Activated T-helper 2 cell treated with anti-CD3 and anti-CD28 coated beads, Interferon-gamma antibody, Interleukin-2, Interleukin-4, amounts not matched to agents 10 μg/mL and 5 μg/mL and 100 μg/mL, durations not matched to agents 14 hours and 24 hours and 36 hours (primary cell): ENCODE measurements around the gene COX15. TPM values are rescaled to one million over a fixed set of nuclear protein-coding genes. Genes with fewer than 3 reads are reported as not detected.
A peak's percentile ranks its signal among the peaks of the same experiment; 100 is the strongest.

Experiments
- DNase-seq: peaks from one replicate; pipeline ENCODE4 v3.0.0; 2021; ENCODE audit warnings: low spot score
- H3K27ac Mint-ChIP-seq: one replicate; pipeline ENCODE4 v1.8.0; 2021; ENCODE audit warnings: mixed read lengths
- H3K27me3 Mint-ChIP-seq: one replicate; pipeline ENCODE4 v1.8.0; 2021; ENCODE audit warnings: low read depth, mixed read lengths
- H3K36me3 Mint-ChIP-seq: one replicate; pipeline ENCODE4 v1.8.0; 2021; ENCODE audit warnings: low read depth, mixed read lengths
- H3K4me1 Mint-ChIP-seq: one replicate; pipeline ENCODE4 v1.8.0; 2021; ENCODE audit warnings: low read depth, mixed read lengths
- H3K4me3 Mint-ChIP-seq: one replicate; pipeline ENCODE4 v1.8.0; 2021; ENCODE audit warnings: low read depth, mild to moderate bottlenecking, moderate library complexity, mixed read lengths
- H3K9me3 Mint-ChIP-seq: one replicate; pipeline ENCODE4 v1.8.0; 2021; ENCODE audit warnings: mixed read lengths
- intact Hi-C: fragments of 100-400 bp; cut with micrococcal nuclease; formaldehyde crosslinking; loops from one replicate; pipeline ENCODE4 v1.15.1; 2023
- total RNA-seq: library from RNA; stranded (reverse); gene quantifications from 2 replicates; pipeline ENCODE4 v1.2.3, GENCODE V29; 2022

The COX15 gene
- total RNA-seq, 1 donor from 2014 or later: 33.9 TPM

GRCh38 chr10:99731306-99732032 lies 458 bp downstream of the COX15 start:
- Mint-ChIP-seq H3K27me3 (no peaks in the 10 kb centered on the region), H3K4me3 (peak overlapping the region; percentile 99), H3K36me3 (peaks cover 41% of the 10 kb centered on the region), H3K27ac (peak overlapping the region; percentile 99), H3K9me3 (no peaks in the 10 kb centered on the region), H3K4me1 (peaks cover 24% of the 10 kb centered on the region)
- no peak for DNase-seq
- intact Hi-C loops: loop anchor here (1.0 to 10.0 kb wide), 6 partner anchors 72 to 1181 kb away; partner anchors contain the start of genes DNMBP, ENTPD7, GOT1 and SEC31B

- Mint-ChIP-seq H3K4me1 (peaks cover 20% of the 10 kb centered on the region), H3K9me3 (no peaks in the 10 kb centered on the region), H3K4me3 (no peak overlapping the region), H3K36me3 (peaks cover 43% of the 10 kb centered on the region), H3K27ac (no peak overlapping the region), H3K27me3 (no peaks in the 10 kb centered on the region)
- intact Hi-C loops: loop anchor here (5.0 to 10.0 kb wide), 3 partner anchors 277 to 1182 kb away; partner anchors contain the start of genes DNMBP, SEC31B and SLF2
- no peak for DNase-seq
Observed at GRCh38 chr10:99730026-99730425, 1.9 kb downstream of the COX15 start.

- Mint-ChIP-seq H3K4me1 (no peaks in the 10 kb centered on the region), H3K4me3 (no peak overlapping the region), H3K27ac (no peak overlapping the region), H3K27me3 (no peaks in the 10 kb centered on the region), H3K36me3 (peaks cover 74% of the 10 kb centered on the region), H3K9me3 (no peaks in the 10 kb centered on the region)
- no peak for DNase-seq
- intact Hi-C loops: no loop called here
Observed at GRCh38 chr10:99720387-99720786, 11.5 kb downstream of the COX15 start.

- intact Hi-C loops: loop anchor here (5.0 kb wide), 1 partner anchor 97 kb away; no protein-coding TSS in a partner anchor
- no peak overlapping the region for H3K4me3 Mint-ChIP-seq
- no peak overlapping the region for H3K27ac Mint-ChIP-seq
- DNase-seq: no peak
- H3K36me3 Mint-ChIP-seq: peaks cover 53% of the 10 kb centered on the region
- H3K9me3 Mint-ChIP-seq: no peaks in the 10 kb centered on the region
- peaks cover 12% of the 10 kb centered on the region for H3K4me1 Mint-ChIP-seq
- no peaks in the 10 kb centered on the region for H3K27me3 Mint-ChIP-seq
Observed at GRCh38 chr10:99714446-99714845, 17.5 kb downstream of the COX15 start.

- Mint-ChIP-seq H3K4me1 (peaks cover 12% of the 10 kb centered on the region), H3K27me3 (no peaks in the 10 kb centered on the region), H3K4me3 (no peak overlapping the region), H3K27ac (no peak overlapping the region), H3K36me3 (peaks cover 41% of the 10 kb centered on the region), H3K9me3 (no peaks in the 10 kb centered on the region)
- DNase-seq: peak; percentile 13
- intact Hi-C loops: loop anchor here (1.0 to 5.0 kb wide), 4 partner anchors 94 to 319 kb away; no protein-coding TSS in a partner anchor
Observed at GRCh38 chr10:99711129-99711719, 20.7 kb downstream of the COX15 start.

- no peak for DNase-seq
- intact Hi-C loops: loop anchor here (2.0 to 5.0 kb wide), 2 partner anchors 92 to 149 kb away; no protein-coding TSS in a partner anchor
- no peaks in the 10 kb centered on the region for H3K27me3 Mint-ChIP-seq
- H3K9me3 Mint-ChIP-seq: no peaks in the 10 kb centered on the region
- no peak overlapping the region for H3K4me3 Mint-ChIP-seq
- H3K27ac Mint-ChIP-seq: peak overlapping the region; percentile 64
- peaks cover 12% of the 10 kb centered on the region for H3K4me1 Mint-ChIP-seq
- peaks cover 35% of the 10 kb centered on the region for H3K36me3 Mint-ChIP-seq
Observed at GRCh38 chr10:99709480-99710229, 22.3 kb downstream of the COX15 start.

GRCh38 chr10:99708428-99709012 lies 23.4 kb downstream of the COX15 start:
- intact Hi-C loops: no loop called here
- no peak for DNase-seq
- H3K4me1 Mint-ChIP-seq: peaks cover 12% of the 10 kb centered on the region
- H3K27ac Mint-ChIP-seq: no peak overlapping the region
- H3K9me3 Mint-ChIP-seq: no peaks in the 10 kb centered on the region
- no peaks in the 10 kb centered on the region for H3K27me3 Mint-ChIP-seq
- H3K4me3 Mint-ChIP-seq: no peak overlapping the region
- H3K36me3 Mint-ChIP-seq: peaks cover 34% of the 10 kb centered on the region

GRCh38 chr10:99700649-99701048 lies 31.3 kb downstream of the COX15 start:
- Mint-ChIP-seq H3K27me3 (no peaks in the 10 kb centered on the region), H3K4me3 (no peak overlapping the region), H3K36me3 (peaks cover 56% of the 10 kb centered on the region), H3K4me1 (no peaks in the 10 kb centered on the region), H3K27ac (no peak overlapping the region), H3K9me3 (no peaks in the 10 kb centered on the region)
- intact Hi-C loops: no loop called here
- DNase-seq: no peak

- H3K27ac Mint-ChIP-seq: no peak overlapping the region
- H3K4me1 Mint-ChIP-seq: no peaks in the 10 kb centered on the region
- H3K36me3 Mint-ChIP-seq: peaks cover 44% of the 10 kb centered on the region
- H3K4me3 Mint-ChIP-seq: no peak overlapping the region
- H3K9me3 Mint-ChIP-seq: no peaks in the 10 kb centered on the region
- no peak for DNase-seq
- no peaks in the 10 kb centered on the region for H3K27me3 Mint-ChIP-seq
- intact Hi-C loops: no loop called here
Observed at GRCh38 chr10:99698504-99699080, 33.3 kb downstream of the COX15 start.

GRCh38 chr10:99695761-99696160 lies 36.2 kb downstream of the COX15 start:
- Mint-ChIP-seq H3K9me3 (no peaks in the 10 kb centered on the region), H3K4me1 (no peaks in the 10 kb centered on the region), H3K27me3 (no peaks in the 10 kb centered on the region), H3K36me3 (peaks cover 37% of the 10 kb centered on the region), H3K27ac (no peak overlapping the region), H3K4me3 (no peak overlapping the region)
- no peak for DNase-seq
- intact Hi-C loops: no loop called here

GRCh38 chr10:99693933-99694583 lies 37.9 kb downstream of the COX15 start:
- no peak overlapping the region for H3K4me3 Mint-ChIP-seq
- H3K27ac Mint-ChIP-seq: no peak overlapping the region
- intact Hi-C loops: no loop called here
- H3K4me1 Mint-ChIP-seq: no peaks in the 10 kb centered on the region
- no peak for DNase-seq
- H3K9me3 Mint-ChIP-seq: no peaks in the 10 kb centered on the region
- no peaks in the 10 kb centered on the region for H3K27me3 Mint-ChIP-seq
- H3K36me3 Mint-ChIP-seq: peaks cover 27% of the 10 kb centered on the region

- Mint-ChIP-seq H3K27ac (no peak overlapping the region), H3K36me3 (peaks cover 7% of the 10 kb centered on the region), H3K4me1 (no peaks in the 10 kb centered on the region), H3K9me3 (no peaks in the 10 kb centered on the region), H3K27me3 (no peaks in the 10 kb centered on the region), H3K4me3 (no peak overlapping the region)
- intact Hi-C loops: no loop called here
- no peak for DNase-seq
Observed at GRCh38 chr10:99689461-99689860, 42.5 kb downstream of the COX15 start.
